Measurements from ENCODE around the gene GPR156. TPM values are rescaled to one million over a fixed set of nuclear protein-coding genes. Genes with fewer than 3 reads are reported as not detected.

The GPR156 gene
- polyA plus RNA-seq, 4 donors: 0.13 to 0.24 TPM; not detected in 2

DNA sequence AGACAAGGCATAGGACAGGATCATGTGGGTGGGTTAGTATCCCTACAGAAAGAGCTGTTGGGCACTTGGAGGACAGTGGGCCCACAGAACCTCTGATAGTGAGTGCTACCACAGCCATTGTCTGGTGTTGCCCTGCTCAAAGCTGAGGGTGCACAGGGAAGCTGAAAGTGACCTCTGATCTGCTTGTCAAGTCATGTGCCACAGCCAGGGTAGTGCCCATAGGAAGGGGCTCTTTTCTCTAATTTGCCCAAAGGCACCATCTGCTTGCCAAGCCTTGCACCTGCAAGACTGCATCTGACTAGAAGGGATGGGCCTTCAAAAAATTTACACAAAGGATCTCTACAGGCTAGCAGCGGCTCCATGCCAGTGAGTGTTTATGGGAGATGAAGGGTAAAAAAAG lies 103.4 kb downstream of the GPR156 start:
- 80 to 93% (median 88%) methylated on average over 1 of the region's 1 CpG for WGBS, 3 donors
- Histone ChIP-seq H3K9me3 (ENCODE audit: control insufficient read depth in 2 of 2, insufficient read depth in 1 of 2, low read depth in 1 of 2, low read length in 1 of 2) (no peaks in the 10 kb centered on the region), H3K27ac (ENCODE audit: low read depth in 1 of 3, low read length in 2 of 3) (no peak overlapping the region), H3K4me1 (ENCODE audit: control insufficient read depth in 3 of 3, insufficient read depth in 2 of 3, low read depth in 1 of 3, low read length in 2 of 3) (peaks cover 0 to 8% (median 4%) of the 10 kb centered on the region in 3 donors), H3K27me3 (ENCODE audit: control insufficient read depth in 3 of 3, insufficient read depth in 3 of 3, low read length in 3 of 3) (no peaks in the 10 kb centered on the region), H3K4me3 (ENCODE audit: low read depth in 1 of 3, low read length in 3 of 3) (no peak overlapping the region), H3K36me3 (ENCODE audit: control insufficient read depth in 3 of 3, insufficient read depth in 2 of 3, low read depth in 1 of 3, low read length in 3 of 3) (no peaks in the 10 kb centered on the region)
- DNase-seq (peak; percentile 14 to 52), FAIRE-seq (no peak)

DNA sequence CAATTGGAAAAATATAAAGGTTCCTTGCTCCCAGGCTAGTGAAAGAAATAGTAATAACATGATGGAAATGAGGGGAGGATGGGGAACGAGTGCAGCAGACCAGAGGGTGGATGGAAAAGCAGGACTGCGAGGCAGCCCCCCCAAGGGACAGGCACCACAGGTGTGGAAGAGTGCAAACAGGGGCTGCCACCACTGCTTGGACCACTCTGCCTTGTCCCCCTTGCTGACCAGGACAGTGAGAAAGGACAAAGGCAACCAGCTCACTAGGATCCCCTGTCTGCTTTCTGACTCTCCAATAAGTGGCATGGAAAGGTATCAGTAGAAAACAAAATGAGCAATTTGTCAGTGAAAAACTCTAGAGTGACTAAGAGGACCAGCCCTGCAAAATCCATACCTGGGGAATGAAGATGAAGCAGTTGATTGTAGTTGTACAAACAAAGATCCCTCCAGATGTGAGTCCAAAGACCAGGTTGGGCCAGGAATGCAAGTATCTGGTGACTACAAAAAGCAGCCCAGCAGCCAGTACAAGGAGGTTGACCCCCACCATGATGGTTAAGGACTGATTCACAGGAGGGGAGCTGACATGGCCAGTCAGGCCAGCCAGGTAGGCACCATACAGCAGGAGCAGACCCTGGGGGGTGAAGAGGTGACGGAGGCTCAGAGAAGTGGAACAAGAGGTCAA lies 104.2 kb downstream of the GPR156 start:
- Histone ChIP-seq H3K27me3 (ENCODE audit: control insufficient read depth in 3 of 3, insufficient read depth in 3 of 3, low read length in 3 of 3) (no peaks in the 10 kb centered on the region), H3K27ac (ENCODE audit: low read depth in 1 of 3, low read length in 2 of 3) (no peak overlapping the region), H3K4me3 (ENCODE audit: low read depth in 1 of 3, low read length in 3 of 3) (no peak overlapping the region), H3K36me3 (ENCODE audit: control insufficient read depth in 3 of 3, insufficient read depth in 2 of 3, low read depth in 1 of 3, low read length in 3 of 3) (no peaks in the 10 kb centered on the region), H3K4me1 (ENCODE audit: control insufficient read depth in 3 of 3, insufficient read depth in 2 of 3, low read depth in 1 of 3, low read length in 2 of 3) (peaks cover 0 to 8% (median 4%) of the 10 kb centered on the region in 3 donors), H3K9me3 (ENCODE audit: control insufficient read depth in 2 of 2, insufficient read depth in 1 of 2, low read depth in 1 of 2, low read length in 1 of 2) (no peaks in the 10 kb centered on the region)
- WGBS, 3 donors: 83 to 90% (median 88%) methylated on average over 3 of the region's 3 CpGs
- FAIRE-seq (no peak), DNase-seq (no peak)

DNA sequence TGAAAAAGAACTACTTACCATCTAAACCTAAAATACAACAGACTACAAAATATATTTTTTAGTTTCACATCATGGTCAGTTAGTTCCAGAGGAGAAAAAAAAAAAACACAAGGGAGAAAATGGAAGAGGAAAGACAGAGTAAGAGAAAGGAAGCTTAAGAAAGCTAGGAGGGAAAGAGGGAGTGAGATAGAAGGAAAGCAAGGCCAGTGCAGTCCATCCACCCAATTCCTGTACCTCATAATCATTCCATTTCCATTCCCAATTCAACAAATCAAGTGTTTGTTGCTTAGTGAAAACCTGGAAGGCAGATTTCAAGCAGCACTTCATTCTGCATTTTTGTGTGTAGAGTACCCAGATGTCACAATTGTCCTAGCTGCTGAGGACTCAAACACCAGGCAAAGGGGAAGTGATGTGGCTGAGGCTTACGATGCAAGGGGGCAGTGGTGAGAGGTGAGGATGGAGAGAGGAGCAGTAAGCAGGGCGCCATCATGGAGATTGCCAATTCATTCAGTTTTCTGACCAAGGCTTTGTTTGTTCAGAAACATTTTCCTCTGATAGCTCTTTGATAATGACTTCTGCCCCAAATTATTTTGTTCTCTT lies 107.2 kb downstream of the GPR156 start:
- no peaks in the 10 kb centered on the region for H3K9me3 ChIP-seq (ENCODE audit: control insufficient read depth in 2 of 2, insufficient read depth in 1 of 2, low read depth in 1 of 2, low read length in 1 of 2)
- H3K27ac ChIP-seq (ENCODE audit: low read depth in 1 of 3, low read length in 2 of 3): peak overlapping the region in 2 of 3 donors; percentile 0 to 4
- no peak for FAIRE-seq
- H3K27me3 ChIP-seq (ENCODE audit: control insufficient read depth in 3 of 3, insufficient read depth in 3 of 3, low read length in 3 of 3): no peaks in the 10 kb centered on the region
- WGBS, 3 donors: 74 to 94% (median 76%) methylated on average over 2 of the region's 2 CpGs
- no peaks in the 10 kb centered on the region for H3K36me3 ChIP-seq (ENCODE audit: control insufficient read depth in 3 of 3, insufficient read depth in 2 of 3, low read depth in 1 of 3, low read length in 3 of 3)
- H3K4me1 ChIP-seq (ENCODE audit: control insufficient read depth in 3 of 3, insufficient read depth in 2 of 3, low read depth in 1 of 3, low read length in 2 of 3): peaks cover 0 to 8% (median 4%) of the 10 kb centered on the region in 3 donors
- DNase-seq: no peak
- no peak overlapping the region for H3K4me3 ChIP-seq (ENCODE audit: low read depth in 1 of 3, low read length in 3 of 3)

DNA sequence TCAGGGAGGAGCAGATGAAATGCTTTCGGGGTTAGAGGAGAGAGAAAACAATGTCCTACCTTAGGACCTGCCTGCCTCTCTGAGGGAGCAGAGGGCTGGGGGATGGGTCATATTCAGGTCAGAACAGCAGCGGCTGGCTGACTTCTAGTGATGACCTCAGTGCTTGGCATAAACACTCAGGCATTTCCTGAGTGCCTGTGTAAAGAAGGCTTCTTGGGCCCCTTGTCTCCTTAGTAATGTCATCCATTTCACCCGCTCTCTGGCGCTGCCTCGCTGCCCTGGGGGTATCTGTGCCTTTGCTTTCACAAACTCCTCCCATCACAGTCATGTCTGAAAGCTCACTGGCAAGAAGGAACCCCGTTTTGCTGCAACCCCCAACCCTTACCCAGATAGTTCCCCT lies 107.9 kb downstream of the GPR156 start:
- WGBS, 3 donors: 43 to 76% (median 74%) methylated on average over 6 of the region's 6 CpGs
- DNase-seq: peak in 1 of 2 donors; percentile 42
- FAIRE-seq: no peak
- Histone ChIP-seq H3K36me3 (ENCODE audit: control insufficient read depth in 3 of 3, insufficient read depth in 2 of 3, low read depth in 1 of 3, low read length in 3 of 3) (no peaks in the 10 kb centered on the region), H3K4me3 (ENCODE audit: low read depth in 1 of 3, low read length in 3 of 3) (no peak overlapping the region), H3K9me3 (ENCODE audit: control insufficient read depth in 2 of 2, insufficient read depth in 1 of 2, low read depth in 1 of 2, low read length in 1 of 2) (no peaks in the 10 kb centered on the region), H3K27ac (ENCODE audit: low read depth in 1 of 3, low read length in 2 of 3) (peak overlapping the region in 2 of 3 donors; percentile 0 to 66), H3K27me3 (ENCODE audit: control insufficient read depth in 3 of 3, insufficient read depth in 3 of 3, low read length in 3 of 3) (no peaks in the 10 kb centered on the region), H3K4me1 (ENCODE audit: control insufficient read depth in 3 of 3, insufficient read depth in 2 of 3, low read depth in 1 of 3, low read length in 2 of 3) (peaks cover 0 to 8% (median 4%) of the 10 kb centered on the region in 3 donors)

DNA sequence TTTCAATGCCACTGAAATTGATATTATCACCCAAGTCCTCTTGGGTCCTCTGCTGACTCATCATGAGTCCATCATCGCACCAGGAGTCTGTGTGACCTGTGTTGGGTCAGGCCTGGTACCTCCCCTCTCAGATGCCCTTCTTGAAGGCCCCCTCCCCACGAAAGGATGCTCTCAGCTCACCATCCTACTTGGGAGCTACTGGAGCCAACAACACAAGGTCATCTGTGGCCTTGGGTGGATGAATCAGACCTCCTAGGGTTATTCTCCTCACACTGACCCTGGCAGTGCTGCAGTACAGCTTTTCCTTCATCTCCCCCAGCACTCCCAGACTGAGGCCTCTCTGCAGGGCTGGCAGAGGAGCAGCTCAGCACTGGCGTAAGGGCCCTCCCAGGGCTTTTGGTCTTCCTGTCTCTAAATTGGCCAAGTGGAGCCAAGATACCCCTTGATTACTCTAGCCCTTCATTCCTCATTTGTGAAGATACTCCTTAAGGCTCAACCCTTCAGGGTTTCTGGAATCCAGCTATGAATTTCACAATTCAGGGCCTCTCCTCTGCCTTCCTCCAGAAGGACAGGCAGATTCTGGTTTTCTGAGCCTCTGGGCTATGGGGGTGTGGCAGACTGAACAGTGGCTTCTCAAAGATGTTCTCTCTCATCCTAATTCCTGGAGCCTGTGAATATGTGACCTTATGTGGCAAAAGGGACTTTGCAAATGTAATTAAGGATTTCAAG lies 110.0 kb downstream of the GPR156 start:
- Histone ChIP-seq H3K4me1 (ENCODE audit: control insufficient read depth in 3 of 3, insufficient read depth in 2 of 3, low read depth in 1 of 3, low read length in 2 of 3) (peaks cover 0 to 4% (median 0%) of the 10 kb centered on the region in 3 donors), H3K36me3 (ENCODE audit: control insufficient read depth in 3 of 3, insufficient read depth in 2 of 3, low read depth in 1 of 3, low read length in 3 of 3) (no peaks in the 10 kb centered on the region), H3K4me3 (ENCODE audit: low read depth in 1 of 3, low read length in 3 of 3) (no peak overlapping the region), H3K27me3 (ENCODE audit: control insufficient read depth in 3 of 3, insufficient read depth in 3 of 3, low read length in 3 of 3) (no peaks in the 10 kb centered on the region), H3K27ac (ENCODE audit: low read depth in 1 of 3, low read length in 2 of 3) (no peak overlapping the region), H3K9me3 (ENCODE audit: control insufficient read depth in 2 of 2, insufficient read depth in 1 of 2, low read depth in 1 of 2, low read length in 1 of 2) (no peaks in the 10 kb centered on the region)
- FAIRE-seq (no peak), DNase-seq (no peak)
- whole genome bisulfite sequencing, 3 donors: 88 to 100% (median 94%) methylated on average over 2 to 3 of the region's 3 CpGs

DNA sequence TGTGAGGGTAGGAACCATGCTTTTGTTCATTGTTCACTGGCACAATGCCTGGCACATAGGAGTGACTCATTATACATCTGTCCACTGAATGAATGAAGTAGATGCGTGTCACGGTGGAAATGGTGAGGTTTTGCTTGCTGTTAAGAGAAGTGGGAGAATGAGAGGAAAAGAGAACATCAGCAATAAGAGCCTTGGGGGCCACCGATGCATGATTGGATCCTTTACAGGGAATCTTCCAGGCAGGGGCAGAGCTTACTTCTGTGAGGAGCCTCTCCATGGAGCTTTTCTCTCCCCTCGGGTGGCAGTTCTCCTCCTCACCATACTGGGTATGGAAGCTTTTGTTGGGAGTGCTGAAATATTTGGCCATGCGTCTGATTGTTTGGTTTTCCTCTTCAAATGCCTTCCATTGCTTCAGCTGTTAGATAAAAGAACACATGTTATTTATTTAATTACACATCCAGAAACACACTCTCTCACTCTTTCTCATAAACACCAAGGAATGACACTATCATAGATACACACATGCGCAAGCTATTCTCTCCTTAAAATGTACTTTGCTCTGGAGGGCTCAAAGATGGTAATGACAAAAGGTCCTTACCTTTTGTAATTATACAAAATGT lies 111.9 kb downstream of the GPR156 start:
- peaks cover 0 to 4% (median 0%) of the 10 kb centered on the region in 3 donors for H3K4me1 ChIP-seq (ENCODE audit: control insufficient read depth in 3 of 3, insufficient read depth in 2 of 3, low read depth in 1 of 3, low read length in 2 of 3)
- WGBS, 3 donors: 89 to 92% (median 90%) methylated on average over 6 of the region's 6 CpGs
- H3K27me3 ChIP-seq (ENCODE audit: control insufficient read depth in 3 of 3, insufficient read depth in 3 of 3, low read length in 3 of 3): no peaks in the 10 kb centered on the region
- H3K9me3 ChIP-seq (ENCODE audit: control insufficient read depth in 2 of 2, insufficient read depth in 1 of 2, low read depth in 1 of 2, low read length in 1 of 2): no peaks in the 10 kb centered on the region
- no peak overlapping the region for H3K27ac ChIP-seq (ENCODE audit: low read depth in 1 of 3, low read length in 2 of 3)
- DNase-seq (no peak), FAIRE-seq (no peak)
- H3K36me3 ChIP-seq (ENCODE audit: control insufficient read depth in 3 of 3, insufficient read depth in 2 of 3, low read depth in 1 of 3, low read length in 3 of 3): no peaks in the 10 kb centered on the region
- H3K4me3 ChIP-seq (ENCODE audit: low read depth in 1 of 3, low read length in 3 of 3): no peak overlapping the region

DNA sequence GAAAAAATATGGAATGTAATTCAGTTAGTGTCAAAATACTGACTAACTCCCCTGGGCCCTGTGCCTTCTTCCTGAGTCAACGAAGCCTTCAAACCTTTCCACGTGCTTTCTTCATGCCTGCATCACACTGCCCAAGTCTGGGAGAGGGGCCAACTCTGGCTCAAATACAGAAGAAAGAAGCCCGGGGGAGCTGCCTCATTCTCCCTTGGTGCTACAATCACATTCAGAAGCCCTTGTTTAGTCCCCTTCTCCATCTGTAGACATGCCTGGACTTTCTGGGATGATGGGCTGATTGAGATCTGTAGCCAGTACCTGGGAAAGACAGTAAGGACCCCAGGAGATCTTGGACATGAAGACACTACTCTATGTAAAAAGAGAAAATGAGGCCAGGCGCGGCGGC lies 113.0 kb downstream of the GPR156 start:
- no peaks in the 10 kb centered on the region for H3K27me3 ChIP-seq (ENCODE audit: control insufficient read depth in 3 of 3, insufficient read depth in 3 of 3, low read length in 3 of 3)
- H3K36me3 ChIP-seq (ENCODE audit: control insufficient read depth in 3 of 3, insufficient read depth in 2 of 3, low read depth in 1 of 3, low read length in 3 of 3): no peaks in the 10 kb centered on the region
- H3K9me3 ChIP-seq (ENCODE audit: control insufficient read depth in 2 of 2, insufficient read depth in 1 of 2, low read depth in 1 of 2, low read length in 1 of 2): no peaks in the 10 kb centered on the region
- no peaks in the 10 kb centered on the region for H3K4me1 ChIP-seq (ENCODE audit: control insufficient read depth in 3 of 3, insufficient read depth in 2 of 3, low read depth in 1 of 3, low read length in 2 of 3)
- FAIRE-seq (no peak), DNase-seq (no peak)
- H3K4me3 ChIP-seq (ENCODE audit: low read depth in 1 of 3, low read length in 3 of 3): no peak overlapping the region
- WGBS, 3 donors: 70 to 79% (median 75%) methylated on average over 6 of the region's 6 CpGs
- H3K27ac ChIP-seq (ENCODE audit: low read depth in 1 of 3, low read length in 2 of 3): no peak overlapping the region

DNA sequence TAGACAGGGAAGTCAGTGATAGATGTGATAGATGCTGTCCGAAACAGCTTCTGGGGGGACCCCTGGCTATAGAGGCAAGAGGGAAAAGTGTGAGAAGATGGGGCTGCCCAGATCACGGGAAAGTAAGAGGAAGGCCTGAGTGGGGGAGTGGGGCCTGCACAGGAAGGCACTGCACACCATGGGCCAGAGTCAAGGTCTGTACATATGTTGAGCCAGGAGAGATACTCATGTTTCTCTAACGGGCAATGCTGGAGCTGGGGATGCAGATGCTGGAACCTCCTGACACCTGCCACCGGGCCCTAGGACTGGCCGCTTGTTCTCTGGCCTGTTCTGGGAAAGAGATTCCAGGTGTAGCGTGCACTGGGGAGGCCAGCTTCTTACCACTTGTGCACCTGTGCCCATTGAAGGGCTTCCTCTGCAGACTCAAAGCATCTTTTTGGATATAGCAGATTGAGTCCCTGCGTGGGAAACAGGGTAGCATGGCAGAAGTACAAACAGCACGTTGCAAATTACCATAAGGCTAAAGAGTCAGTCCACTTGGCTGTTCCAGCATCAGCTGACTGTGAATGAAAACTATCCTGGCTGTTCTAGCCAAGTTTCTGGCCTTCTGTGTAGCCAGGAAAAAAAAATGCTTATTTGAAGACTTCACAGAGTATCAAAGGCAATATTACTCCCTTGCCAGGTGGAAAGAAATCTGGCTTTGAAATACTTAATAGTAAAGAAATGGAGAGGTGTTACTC lies 113.7 kb downstream of the GPR156 start:
- FAIRE-seq: no peak
- H3K27me3 ChIP-seq (ENCODE audit: control insufficient read depth in 3 of 3, insufficient read depth in 3 of 3, low read length in 3 of 3): no peaks in the 10 kb centered on the region
- H3K27ac ChIP-seq (ENCODE audit: low read depth in 1 of 3, low read length in 2 of 3): no peak overlapping the region
- no peaks in the 10 kb centered on the region for H3K36me3 ChIP-seq (ENCODE audit: control insufficient read depth in 3 of 3, insufficient read depth in 2 of 3, low read depth in 1 of 3, low read length in 3 of 3)
- WGBS, 3 donors: 87 to 93% (median 90%) methylated on average over 8 of the region's 8 CpGs
- H3K4me1 ChIP-seq (ENCODE audit: control insufficient read depth in 3 of 3, insufficient read depth in 2 of 3, low read depth in 1 of 3, low read length in 2 of 3): no peaks in the 10 kb centered on the region
- no peaks in the 10 kb centered on the region for H3K9me3 ChIP-seq (ENCODE audit: control insufficient read depth in 2 of 2, insufficient read depth in 1 of 2, low read depth in 1 of 2, low read length in 1 of 2)
- DNase-seq: no peak
- no peak overlapping the region for H3K4me3 ChIP-seq (ENCODE audit: low read depth in 1 of 3, low read length in 3 of 3)
